ENCODE data around the gene PDE2A. TPM values are rescaled to one million over a fixed set of nuclear protein-coding genes. Genes with fewer than 3 reads are reported as not detected.

The PDE2A gene
- polyA plus RNA-seq, 2 of the 4 experiments (the other 2 are of a cell fraction) = 0.62 to 1.5 TPM

DNA sequence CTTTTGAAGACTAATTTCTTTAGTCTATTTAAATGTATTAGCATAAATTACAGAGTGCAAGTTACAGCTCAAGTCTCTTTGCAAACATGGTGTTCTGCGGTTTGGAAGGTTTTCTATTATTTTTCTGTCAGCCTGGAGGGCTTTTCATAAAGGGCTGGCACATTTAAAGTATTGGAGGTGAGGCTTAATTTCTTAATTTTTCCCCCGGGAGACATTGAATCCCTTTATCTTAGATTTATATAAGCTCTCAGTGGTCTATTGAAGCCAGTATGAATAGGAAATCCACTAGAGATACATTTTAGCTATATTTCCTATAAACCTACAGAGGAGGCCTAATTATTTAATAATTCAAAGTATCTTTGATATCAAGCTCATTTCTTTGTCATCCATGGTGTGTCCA lies 137.2 kb downstream of the PDE2A start (continued):
- TF ChIP-seq SREBF2 (IDR thresholded peaks at IDR 0.05) = no peak
- TF ChIP-seq, protein P1, sequence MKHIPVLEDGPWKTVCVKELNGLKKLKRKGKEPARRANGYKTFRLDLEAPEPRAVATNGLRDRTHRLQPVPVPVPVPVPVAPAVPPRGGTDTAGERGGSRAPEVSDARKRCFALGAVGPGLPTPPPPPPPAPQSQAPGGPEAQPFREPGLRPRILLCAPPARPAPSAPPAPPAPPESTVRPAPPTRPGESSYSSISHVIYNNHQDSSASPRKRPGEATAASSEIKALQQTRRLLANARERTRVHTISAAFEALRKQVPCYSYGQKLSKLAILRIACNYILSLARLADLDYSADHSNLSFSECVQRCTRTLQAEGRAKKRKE (CRISPR knock-in tag; IDR thresholded peaks at IDR 0.05; ENCODE audit: low read depth) = no peak

DNA sequence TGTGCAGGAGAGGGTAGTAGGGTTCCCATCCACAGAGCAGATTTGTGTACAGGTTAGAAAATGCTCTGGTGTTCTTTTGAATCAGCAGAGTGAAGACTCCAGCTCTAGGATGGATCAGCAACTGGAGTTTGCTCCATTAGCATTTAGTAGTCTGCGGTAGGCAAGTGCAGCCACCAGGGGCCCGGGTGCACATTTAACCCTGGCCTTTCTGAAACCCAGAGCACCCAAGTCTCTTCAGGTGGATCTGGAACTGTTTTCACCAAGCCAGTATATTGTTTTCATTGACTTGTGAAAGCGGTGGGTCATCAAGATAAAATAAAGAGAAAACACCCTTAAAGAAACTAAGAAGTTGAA lies 139.1 kb downstream of the PDE2A start:
- Histone ChIP-seq H3K4me1 (peaks cover 6% of the 10 kb centered on the region; the same call in 2 of the 3 replicates), H3K4me3 (no peak overlapping the region), H3K9me3 (no peaks in the 10 kb centered on the region), H3K27ac (no peak overlapping the region), H3K4me2 (no peak overlapping the region)
- ATAC-seq (peak in 1 of 2 experiments; percentile 75; a peak in 3 of 6 replicates), DNase-seq (ENCODE audit: low read depth in 1 of 2, low spot score in 1 of 2) (peak in 1 of 2 experiments; percentile 11), FAIRE-seq (no peak)
- POLR2A ChIA-PET = no interaction called here
- TF ChIP-seq POLR2AphosphoS2 (conservative IDR thresholded peaks at IDR 0.05; ENCODE audit: low read length) = no peak
- no peak for TF ChIP-seq ESRRA (IDR thresholded peaks at IDR 0.05; ENCODE audit: borderline replicate concordance, low read length)
- no peak for TF ChIP-seq FOSB (CRISPR knock-in tag; IDR thresholded peaks at IDR 0.05)
- no peak for TF ChIP-seq HOXB13 (CRISPR knock-in tag; IDR thresholded peaks at IDR 0.05; ENCODE audit: low read depth)
- TF ChIP-seq FOSL2 (IDR thresholded peaks at IDR 0.05) = no peak
- TF ChIP-seq FOSL2 (CRISPR knock-in tag; IDR thresholded peaks at IDR 0.05) = no peak
- TF ChIP-seq KDM1A (IDR thresholded peaks at IDR 0.05; ENCODE audit: low read depth) = no peak
- TF ChIP-seq, protein P2, sequence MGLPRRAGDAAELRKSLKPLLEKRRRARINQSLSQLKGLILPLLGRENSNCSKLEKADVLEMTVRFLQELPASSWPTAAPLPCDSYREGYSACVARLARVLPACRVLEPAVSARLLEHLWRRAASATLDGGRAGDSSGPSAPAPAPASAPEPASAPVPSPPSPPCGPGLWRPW (IDR thresholded peaks at IDR 0.05) = no peak
- no peak for TF ChIP-seq ZNF302 (CRISPR knock-in tag; IDR thresholded peaks at IDR 0.05)
- CTCF ChIA-PET = interaction anchor here (0.9 to 1.3 kb wide), 2 partner anchors 13 to 38 kb away, joined by 3 to 4 read pairs; no protein-coding TSS in a partner anchor
- 47% methylated on average over 3 of the region's 3 CpGs for WGBS (ENCODE audit: missing lambda C conversion rate)

DNA sequence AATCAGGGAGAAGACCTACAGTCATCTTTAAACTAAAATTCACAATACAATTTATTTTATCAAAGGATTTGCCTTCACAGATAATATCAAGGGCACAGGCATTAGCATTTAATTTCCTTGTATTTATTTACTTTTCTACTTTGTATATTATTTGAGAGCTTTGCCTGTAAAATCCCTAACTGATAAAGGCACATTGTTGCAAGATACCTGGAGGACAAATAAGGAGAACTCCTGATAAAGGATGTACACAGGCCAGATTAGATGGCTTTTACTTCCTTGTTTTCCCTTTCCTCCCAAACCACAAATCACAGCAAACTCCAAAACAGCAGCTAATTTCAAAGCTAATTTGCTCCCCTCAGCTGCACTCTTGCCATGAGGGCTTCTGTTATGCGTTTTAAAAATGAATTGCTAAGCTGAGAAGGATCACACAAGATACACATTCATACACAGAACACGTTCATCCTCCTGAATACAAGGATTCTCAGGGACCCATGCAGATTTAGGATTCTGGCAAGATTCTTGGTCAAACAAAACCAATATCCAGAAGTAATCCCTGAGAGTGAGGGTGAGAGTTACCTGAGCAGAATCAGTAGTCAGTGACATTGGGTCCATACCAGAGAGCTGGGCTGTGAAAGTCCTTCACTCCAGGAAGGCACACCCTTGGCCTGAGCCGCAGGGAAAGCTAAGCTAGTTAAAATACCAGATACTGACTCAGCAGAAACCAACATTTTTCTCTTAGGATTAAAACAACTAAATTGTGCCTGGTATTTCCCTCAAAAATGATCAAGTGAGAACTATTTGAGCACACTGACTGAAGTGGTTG lies 139.6 kb downstream of the PDE2A start:
- Histone ChIP-seq H3K9me3 (no peaks in the 10 kb centered on the region), H3K4me1 (peaks cover 6% of the 10 kb centered on the region; the same call in 2 of the 3 replicates), H3K27ac (no peak overlapping the region), H3K4me3 (no peak overlapping the region), H3K4me2 (no peak overlapping the region)
- ATAC-seq (peak in 1 of 2 experiments; percentile 41; a peak in 2 of 6 replicates), DNase-seq (ENCODE audit: low read depth in 1 of 2, low spot score in 1 of 2) (no peak), FAIRE-seq (no peak)
- TF ChIP-seq CHD4 (IDR thresholded peaks at IDR 0.05; ENCODE audit: borderline replicate concordance) (no peak), MAFK (IDR thresholded peaks at IDR 0.05; ENCODE audit: partially characterized antibody) (peak; percentile 94), EHMT2 (IDR thresholded peaks at IDR 0.05; ENCODE audit: low read depth) (no peak), CBX2 (IDR thresholded peaks at IDR 0.05; ENCODE audit: borderline replicate concordance, low read depth) (no peak), CHD2 (IDR thresholded peaks at IDR 0.05; ENCODE audit: low read length, partially characterized antibody) (no peak)
- TF ChIP-seq, protein P2 (IDR thresholded peaks at IDR 0.05) = no peak
- WGBS (ENCODE audit: missing lambda C conversion rate) = 64% methylated on average over 3 of the region's 3 CpGs
- POLR2A ChIA-PET = no interaction called here
- CTCF ChIA-PET = interaction anchor here (0.9 to 1.3 kb wide), 2 partner anchors 13 to 39 kb away, joined by 3 to 4 read pairs; no protein-coding TSS in a partner anchor

DNA sequence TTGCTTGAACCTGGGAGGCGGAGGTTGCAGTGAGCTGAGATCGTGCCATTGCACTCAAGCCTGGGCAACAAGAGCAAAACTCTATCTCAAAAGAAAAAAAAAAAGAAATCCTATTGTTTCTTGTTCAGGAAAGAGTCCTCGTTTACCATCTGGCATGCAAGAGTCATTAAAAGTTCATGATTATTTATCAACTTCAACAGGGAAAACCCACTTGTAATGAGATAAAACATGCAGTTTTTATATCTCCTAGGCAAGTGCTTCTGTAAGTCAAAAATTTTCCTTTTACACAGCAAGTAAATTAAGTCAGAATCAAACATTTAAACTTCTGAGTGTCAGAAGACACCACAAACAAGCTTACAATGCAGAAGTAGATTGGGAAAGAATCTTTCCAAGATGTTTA lies 145.2 kb downstream of the PDE2A start:
- POLR2A ChIA-PET = no interaction called here
- ATAC-seq = no peak
- H3K9me3 ChIP-seq = no peaks in the 10 kb centered on the region
- H3K4me3 ChIP-seq = no peak overlapping the region
- H3K4me2 ChIP-seq = no peak overlapping the region
- TF ChIP-seq RARB (CRISPR knock-in tag; IDR thresholded peaks at IDR 0.05) (no peak), EHF (CRISPR knock-in tag; IDR thresholded peaks at IDR 0.05) (no peak), RNF2 (IDR thresholded peaks at IDR 0.05; ENCODE audit: borderline replicate concordance, low read depth) (no peak), TFCP2L1 (CRISPR knock-in tag; IDR thresholded peaks at IDR 0.05) (no peak), FOXS1 (CRISPR knock-in tag; IDR thresholded peaks at IDR 0.05) (no peak), ZC3H11A (IDR thresholded peaks at IDR 0.05) (no peak), EHMT2 (IDR thresholded peaks at IDR 0.05; ENCODE audit: low read depth) (no peak), CBX2 (IDR thresholded peaks at IDR 0.05; ENCODE audit: borderline replicate concordance, low read depth) (no peak), ZFP36 (IDR thresholded peaks at IDR 0.05; ENCODE audit: borderline replicate concordance, partially characterized antibody) (no peak)
- TF ChIP-seq, protein P3, sequence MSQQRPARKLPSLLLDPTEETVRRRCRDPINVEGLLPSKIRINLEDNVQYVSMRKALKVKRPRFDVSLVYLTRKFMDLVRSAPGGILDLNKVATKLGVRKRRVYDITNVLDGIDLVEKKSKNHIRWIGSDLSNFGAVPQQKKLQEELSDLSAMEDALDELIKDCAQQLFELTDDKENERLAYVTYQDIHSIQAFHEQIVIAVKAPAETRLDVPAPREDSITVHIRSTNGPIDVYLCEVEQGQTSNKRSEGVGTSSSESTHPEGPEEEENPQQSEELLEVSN (IDR thresholded peaks at IDR 0.05; ENCODE audit: borderline replicate concordance, low read depth) = no peak
- TF ChIP-seq, protein P1 (CRISPR knock-in tag; IDR thresholded peaks at IDR 0.05; ENCODE audit: low read depth) = no peak
- TF ChIP-seq, protein P4, sequence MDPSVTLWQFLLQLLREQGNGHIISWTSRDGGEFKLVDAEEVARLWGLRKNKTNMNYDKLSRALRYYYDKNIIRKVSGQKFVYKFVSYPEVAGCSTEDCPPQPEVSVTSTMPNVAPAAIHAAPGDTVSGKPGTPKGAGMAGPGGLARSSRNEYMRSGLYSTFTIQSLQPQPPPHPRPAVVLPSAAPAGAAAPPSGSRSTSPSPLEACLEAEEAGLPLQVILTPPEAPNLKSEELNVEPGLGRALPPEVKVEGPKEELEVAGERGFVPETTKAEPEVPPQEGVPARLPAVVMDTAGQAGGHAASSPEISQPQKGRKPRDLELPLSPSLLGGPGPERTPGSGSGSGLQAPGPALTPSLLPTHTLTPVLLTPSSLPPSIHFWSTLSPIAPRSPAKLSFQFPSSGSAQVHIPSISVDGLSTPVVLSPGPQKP (IDR thresholded peaks at IDR 0.05; ENCODE audit: low read depth, low read length) = no peak
- CTCF ChIA-PET = interaction anchor here (0.8 kb wide), 1 partner anchor 62 kb away, joined by 5 read pairs; no protein-coding TSS in a partner anchor
- WGBS (ENCODE audit: missing lambda C conversion rate) = 55% methylated on average over 3 of the region's 3 CpGs
- no peak for DNase-seq (ENCODE audit: low read depth in 1 of 2, low spot score in 1 of 2)
- FAIRE-seq = no peak
- H3K4me1 ChIP-seq = no peaks in the 10 kb centered on the region
- no peak overlapping the region for H3K27ac ChIP-seq

Data from A549 (cell line).